ENCODE measurements around the gene OR2F2.

The OR2F2 gene, protein sequence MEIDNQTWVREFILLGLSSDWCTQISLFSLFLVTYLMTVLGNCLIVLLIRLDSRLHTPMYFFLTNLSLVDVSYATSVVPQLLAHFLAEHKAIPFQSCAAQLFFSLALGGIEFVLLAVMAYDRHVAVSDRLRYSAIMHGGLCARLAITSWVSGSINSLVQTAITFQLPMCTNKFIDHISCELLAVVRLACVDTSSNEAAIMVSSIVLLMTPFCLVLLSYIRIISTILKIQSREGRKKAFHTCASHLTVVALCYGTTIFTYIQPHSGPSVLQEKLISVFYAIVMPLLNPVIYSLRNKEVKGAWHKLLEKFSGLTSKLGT

DNA sequence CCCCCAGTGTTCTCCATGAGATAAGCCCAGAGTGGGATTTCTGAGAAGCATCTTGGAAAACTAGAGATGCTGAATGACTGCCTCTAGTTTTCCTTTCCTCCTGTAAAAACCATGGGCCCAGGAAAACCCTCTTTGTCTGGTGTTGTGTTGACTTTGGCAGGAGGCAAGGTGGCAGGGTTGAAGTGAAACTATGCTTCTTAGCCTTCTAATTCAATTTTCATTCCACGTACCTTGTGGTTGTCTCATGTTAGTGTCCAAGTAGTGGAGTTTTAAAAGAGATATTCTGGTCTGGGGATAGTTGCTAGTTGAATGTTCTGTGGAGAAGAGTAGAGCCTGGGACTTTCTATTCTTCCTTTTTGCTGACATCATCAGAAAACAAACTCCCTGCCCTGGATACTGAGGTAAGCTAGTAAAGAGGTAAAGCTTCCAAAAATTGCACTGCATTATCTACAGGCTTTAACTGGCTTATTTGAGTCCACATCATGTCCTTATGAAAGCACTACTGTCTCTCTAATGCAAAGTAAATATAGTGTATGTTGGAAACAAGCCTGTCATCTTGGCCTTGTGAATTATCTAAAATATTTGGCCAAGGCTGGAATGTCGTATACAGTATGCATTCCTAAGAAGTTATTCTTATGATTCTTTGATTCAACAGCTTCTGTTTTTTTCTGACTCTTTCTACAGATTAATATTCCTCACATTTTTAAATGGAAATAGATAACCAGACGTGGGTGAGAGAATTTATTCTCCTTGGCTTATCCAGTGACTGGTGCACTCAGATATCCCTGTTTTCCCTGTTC lies at the start of gene OR2F2:
OR2F2 (plus strand) TSS at position 708 of the 800 bp plus-strand sequence; CDS start at position 708, 0 bp downstream.
- DNase-seq: no peak

DNA sequence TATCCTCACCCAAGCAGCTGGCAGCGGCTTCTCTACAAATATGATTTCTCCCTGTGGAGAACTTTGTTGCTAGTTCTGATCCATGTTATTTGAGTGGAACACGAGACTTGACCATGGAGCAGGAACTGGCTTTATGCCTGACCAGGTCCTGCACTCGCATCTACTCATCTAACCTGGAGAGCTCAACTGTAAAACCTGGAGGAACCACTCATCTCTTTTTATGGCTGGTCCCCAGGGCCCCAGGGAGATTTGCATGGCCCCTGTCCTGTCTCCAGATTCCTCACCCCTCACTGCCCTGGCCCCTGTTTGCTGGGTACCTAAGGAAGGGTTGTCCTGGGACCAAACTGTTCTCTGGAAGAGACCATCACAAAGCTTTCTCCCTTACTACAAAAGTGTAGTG lies 49.1 kb upstream of the OR2F2 start:
- no peak for DNase-seq

DNA sequence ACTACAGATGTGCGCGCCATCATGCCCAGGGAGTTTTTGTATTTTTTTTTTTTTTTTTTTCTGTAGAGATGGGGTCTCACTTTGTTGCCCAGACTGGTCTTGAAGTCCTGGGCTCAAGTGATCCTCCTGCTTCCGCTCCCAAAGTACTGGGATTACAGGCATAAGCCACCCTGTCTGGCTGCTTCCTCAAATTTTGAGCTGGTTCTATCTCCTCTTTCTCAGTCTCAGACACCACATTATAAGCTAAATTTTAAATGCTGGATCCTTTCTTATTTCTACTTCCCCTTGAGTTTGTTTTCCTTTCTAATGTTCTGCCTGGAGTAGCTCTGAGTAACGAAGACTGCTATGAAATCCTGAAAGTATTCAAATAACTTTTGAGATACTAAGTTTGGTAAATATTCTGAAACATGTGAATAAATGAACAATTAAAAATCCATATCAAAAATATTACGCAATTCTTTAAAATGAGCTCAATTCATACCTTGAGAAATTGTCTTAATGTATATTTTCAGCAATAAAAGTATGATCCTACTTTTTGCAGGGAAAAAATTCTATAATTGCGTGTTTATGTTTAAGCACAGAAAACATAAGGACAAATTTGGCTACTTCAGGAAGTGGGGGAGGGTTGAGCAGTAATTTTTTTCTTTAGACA lies 48.1 kb upstream of the OR2F2 start:
- DNase-seq: peak; percentile 83

DNA sequence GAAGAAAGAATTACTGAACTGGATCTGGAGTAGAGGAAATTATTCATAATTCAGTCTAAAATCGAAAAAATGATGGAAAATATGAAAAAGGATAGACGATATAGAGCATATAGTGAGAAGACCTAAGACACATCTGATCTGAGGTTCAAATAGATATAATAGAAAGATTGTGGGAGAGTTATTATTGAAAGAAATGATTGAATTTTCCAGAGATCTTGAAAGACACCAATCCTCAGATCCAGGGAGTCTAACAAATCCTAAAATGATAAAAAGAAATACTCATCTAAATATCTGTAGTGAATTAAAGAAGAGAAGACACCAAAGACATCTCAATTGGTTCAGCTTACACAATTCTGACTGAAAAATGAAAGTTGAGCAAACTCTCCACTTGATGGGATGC lies 46.0 kb upstream of the OR2F2 start:
- DNase-seq: no peak

DNA sequence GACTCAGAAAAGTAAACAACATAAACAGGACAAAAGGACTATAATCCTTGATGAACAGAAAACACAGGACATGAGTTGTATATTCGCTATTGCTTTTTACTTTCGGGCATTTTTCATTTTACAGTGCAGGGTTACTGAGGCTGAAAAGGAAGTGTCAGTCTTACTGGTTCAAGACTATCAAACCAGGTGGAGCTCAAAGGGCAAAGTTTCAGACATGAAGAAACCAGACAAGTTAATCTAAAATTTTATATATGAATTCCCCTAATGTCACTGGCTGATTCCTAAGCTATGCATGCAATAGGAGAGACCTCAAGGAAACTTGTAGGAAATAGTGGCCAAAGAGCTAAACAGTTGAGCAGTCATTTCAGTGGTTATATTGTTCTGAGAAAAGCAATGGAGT lies 44.5 kb upstream of the OR2F2 start:
- DNase-seq: no peak

DNA sequence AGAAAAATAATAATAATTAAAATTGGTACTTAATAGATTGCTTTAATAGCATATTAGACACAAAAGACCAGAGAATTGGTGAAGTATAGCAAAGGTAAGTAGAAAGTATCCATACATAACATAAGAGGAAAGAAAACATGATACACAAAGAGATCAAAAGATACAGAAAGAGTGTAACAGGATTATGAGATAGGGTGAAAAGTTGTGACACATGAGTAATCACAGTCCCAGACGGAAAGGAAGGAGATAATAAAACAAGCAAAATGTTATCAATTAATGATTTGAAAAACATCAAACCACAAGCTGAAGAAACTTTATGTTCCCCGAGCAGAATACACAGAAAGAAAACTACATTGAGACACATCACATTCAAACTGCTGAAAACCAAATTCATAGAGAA lies 43.6 kb upstream of the OR2F2 start:
- no peak for DNase-seq

DNA sequence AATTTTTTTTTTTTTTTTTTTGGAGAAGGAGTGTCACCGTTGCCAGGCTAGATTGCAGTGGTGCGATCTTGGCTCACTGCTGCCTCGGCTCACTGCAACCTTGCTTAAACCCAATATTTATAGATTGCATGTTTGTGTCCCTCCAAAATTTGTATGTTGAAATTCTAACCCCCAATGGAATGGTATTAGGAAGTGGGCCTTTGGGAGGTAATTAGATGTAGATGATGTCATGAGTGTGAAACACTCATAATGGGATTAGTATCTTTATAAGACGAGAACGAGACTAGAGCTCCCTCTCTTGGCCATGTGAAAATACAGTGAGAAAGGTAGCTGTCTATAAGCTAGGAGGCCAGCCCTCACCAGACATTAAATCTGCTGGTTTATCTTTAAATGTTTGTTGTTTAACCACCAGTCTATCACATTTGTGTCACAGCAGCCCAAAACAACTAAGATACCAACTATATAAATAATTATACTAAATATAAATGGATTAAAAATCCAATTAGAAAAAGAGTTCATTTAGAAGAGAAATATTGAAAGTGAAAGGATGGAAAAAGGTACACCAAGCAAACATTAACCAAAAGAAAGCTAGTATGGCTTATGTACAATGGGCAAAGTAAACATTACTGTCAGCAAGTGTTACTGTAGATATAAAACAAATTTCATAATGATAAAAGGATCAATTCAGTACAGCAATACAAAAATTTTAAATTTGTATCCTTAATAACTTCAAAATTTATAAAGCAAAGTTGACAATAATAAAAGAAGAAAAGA lies 42.3 kb upstream of the OR2F2 start:
- peak; percentile 67 for DNase-seq

DNA sequence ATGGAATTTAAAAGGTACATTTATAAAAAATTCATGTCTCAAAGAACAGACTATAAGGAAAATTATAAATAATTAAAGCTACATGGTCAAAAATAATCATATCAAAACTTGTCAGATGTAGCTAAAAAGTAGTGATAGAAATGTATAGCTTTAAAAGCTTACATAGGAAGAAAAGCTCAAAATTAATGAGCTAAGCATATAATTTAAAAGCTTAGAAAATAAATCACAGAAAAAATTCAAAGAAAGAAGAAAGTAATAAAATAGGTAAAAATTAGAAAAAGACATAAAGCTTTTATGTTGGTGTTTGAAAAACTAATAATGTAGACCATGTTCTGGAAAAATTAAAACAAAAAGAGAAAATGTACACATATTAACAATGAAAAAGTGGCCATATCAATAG lies 38.4 kb upstream of the OR2F2 start:
- no peak for DNase-seq

DNA sequence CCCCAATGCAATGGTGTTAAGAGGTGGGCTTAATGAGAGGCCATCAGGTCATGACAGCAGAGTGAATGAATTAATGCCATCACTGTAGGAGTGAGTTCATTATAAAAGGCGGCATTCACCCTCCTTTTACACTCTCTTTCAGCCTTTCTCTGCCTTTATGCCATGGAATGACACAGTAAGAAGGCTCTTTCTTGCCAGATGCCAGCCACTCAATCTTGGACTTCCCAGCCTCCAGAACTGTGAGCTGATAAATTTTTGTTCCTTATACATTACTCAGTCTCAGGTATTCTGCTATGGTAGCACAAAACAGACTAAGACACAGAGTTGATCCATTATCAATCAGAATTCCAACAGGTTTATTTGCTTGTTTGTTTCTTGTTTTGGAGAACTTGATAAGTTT lies 36.2 kb upstream of the OR2F2 start:
- no peak for DNase-seq

DNA sequence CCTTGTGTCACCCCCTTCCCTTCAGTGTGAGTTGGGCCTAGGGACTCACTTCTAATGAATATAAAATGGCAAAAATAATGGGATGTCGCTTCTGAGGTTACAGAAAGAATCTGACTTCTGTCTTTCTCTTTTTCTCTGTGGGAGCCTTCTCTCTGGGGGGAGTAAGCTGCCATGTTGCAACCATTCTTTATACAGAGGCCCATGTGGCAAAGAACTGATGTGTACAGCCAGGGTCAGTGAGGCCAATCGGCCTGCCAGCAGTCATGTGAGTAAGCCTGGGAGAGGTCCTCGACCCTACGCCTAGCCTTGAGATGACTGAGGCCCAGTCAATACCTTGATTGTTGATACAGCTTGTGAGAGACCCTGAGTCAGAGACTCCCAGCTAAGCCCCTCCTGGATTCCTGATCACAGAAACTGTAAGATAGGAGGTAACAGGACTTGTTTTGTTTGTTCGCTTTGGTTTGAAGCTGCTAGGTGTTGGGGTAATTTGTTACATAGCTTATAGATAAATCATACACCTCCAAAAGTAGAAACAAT lies 34.7 kb upstream of the OR2F2 start:
- DNase-seq: no peak

DNA sequence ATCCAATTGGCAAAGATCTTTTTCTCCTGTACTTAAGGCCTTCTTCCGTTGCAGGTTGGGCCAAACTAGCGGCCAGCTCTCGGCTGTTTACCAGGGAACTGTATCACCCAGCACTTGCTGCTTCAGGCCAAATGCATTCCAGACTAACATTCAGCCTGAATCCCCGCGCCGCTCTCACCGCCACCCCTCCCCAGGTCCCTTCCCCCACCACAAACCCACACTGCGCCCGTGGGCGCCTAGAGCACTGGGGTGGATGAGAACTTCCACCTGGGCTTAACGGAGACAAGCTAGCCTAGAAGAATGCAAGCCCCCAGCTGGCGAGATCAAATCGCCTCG lies 33.7 kb upstream of the OR2F2 start:
- DNase-seq: no peak

DNA sequence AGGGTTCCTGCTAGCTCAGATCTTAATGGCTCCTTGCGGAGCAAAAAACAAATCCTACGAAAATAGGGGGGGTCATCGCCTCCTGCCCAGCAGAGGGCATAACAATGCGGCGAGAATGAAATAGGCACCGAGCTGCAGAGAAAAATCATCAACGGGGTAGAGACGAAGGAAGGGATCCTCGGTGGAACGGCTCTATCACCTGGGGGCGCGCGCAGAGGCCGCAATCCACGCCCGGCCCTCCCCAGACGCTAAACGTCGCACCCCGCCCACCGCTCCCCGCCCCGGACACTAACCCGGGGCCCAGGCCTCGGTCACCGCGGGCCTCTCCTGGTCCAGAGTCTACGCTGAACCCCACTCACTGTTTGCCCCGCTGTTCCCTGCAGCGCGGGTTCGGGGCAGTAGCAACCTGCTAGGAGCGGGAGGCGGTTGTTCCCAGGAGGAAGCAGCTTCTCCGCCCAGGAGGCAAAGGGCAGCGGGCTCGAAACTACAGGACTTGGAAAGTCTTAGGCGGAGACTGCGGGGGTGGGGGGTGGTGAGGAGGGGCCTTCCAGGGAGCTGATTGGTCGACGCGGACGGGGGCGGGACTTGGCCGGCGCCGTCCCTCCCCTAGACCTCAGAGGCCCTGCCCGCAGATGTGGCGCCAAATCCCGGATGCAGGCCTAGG lies 33.2 kb upstream of the OR2F2 start, which contains the start of gene TCAF1:
TCAF1 (minus strand) TSS at position 509 of the 664 bp plus-strand sequence. CDS start 25,568 bp downstream, outside the sequence.
- DNase-seq: peak; percentile 74

DNA sequence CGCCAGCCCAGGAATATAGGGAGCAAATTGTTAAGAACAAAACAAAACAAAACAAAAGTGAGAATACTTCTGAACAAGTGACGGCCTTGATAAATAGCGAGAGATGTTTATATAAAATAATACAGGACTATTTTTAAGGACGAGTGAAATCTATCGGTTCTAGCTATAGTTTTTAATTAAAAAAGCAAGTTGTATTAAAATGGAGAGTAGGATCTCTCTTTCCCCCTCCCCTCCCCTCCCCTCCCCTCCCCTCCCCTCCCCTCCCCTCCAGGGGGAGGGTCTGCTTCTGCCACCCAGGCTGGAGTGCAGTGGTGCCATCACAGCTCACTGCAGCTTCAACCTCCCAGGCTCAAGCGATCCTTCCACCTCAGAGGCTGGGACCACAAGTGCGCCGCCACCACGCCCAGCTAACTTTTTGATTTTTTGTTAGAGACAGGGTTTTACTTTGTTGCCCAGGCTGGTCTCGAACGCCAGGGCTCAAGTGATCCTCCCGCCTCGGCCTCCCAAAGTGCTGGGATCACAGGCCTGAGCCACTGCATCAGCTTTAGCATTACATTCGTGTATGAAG lies 32.6 kb upstream of the OR2F2 start:
- no peak for DNase-seq

DNA sequence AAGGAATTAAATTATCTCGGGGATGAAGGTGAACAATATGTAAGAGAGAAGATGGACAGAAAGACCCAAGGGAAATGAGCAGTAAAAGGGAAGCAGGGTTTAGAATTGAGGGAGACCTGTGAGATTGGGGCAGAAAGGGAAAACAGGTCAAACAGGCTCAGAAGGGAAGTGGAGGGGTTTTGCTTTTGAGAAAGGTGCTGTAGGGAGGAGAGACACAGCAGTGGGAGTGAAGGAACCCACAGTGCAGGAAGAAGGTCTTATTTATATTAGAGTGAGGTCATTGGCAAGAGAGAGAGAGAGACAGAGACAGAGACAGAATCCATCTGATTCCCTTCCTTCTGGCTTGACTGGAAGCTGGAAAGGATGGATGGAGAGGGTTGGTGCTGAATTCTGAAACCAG lies 29.5 kb upstream of the OR2F2 start:
- no peak for DNase-seq

DNA sequence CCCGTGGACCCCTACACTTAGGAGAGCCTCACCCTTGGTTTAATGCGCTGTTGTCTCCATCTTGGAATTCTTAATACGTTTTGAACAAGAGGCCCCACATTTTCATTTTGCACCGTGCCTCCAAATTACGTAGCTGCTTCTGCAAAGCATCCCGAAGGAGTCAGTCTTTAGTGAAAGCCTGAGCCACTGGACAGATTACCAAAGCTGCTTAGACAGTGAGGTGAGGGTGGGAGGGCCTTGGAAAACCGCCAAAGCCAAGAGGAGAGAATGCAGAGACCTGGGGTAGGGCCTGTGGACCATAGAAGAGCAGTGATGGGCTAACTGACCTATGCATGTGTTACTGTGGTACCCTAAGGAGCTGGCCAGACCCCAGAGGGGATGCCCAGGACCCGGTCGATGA lies 28.9 kb upstream of the OR2F2 start:
- no peak for DNase-seq

DNA sequence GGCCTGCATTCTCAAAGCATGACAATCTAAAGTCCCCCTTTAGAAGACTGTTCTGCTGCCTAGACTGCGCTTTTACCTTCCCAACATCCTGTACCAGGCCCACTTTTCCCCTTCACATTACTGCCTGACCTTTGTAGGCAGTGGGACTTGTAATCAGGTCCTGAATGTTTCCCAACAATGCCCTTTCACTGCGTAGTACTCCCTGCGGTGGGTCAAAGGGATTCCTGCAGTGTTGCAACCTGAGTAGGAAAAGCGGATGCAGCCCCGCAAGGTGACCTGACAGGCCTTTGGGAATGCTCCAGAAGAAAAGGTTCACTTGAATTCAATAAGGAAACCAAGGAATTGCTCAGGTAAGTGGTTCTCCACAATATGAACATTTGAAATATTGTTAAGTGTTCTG lies 28.1 kb upstream of the OR2F2 start:
- no peak for DNase-seq

DNA sequence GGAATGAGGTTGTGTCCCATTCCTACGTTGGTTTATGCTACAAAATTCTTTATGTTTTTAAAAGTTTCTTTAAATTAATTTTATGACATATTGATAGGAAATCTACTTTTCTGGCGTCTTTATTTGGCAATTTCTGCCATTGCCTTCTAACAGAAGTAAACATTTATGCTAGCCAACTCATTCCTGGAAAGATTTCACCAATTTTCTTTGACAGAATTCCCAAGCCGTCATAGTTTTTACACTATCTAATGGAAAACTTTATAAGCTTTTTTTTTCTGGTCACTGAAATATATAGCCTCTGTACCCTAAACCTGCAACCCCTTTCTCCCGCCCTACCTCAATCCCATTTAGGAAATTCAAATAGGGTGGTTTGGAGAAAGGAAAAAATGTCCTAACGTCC lies 26.9 kb upstream of the OR2F2 start:
- no peak for DNase-seq

DNA sequence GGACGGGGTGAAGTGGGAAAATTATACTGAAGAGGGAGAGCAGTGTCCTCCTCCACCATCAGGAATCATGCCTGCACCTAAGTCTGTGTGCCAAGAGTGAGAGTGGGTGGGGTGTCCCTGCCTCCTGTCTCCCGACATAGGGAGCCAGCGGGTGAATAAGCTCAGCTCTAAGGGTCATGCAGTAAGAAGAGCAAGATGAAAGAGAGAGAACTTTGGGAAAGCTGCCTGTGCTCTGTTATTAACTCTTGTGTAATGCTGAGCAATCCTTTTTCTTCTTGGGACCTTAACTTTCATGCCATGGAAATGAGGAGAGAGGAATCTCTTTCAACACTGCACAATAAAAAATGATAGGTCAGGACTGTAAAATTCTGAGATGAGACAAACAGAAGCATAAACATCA lies 25.2 kb upstream of the OR2F2 start:
- no peak for DNase-seq

DNA sequence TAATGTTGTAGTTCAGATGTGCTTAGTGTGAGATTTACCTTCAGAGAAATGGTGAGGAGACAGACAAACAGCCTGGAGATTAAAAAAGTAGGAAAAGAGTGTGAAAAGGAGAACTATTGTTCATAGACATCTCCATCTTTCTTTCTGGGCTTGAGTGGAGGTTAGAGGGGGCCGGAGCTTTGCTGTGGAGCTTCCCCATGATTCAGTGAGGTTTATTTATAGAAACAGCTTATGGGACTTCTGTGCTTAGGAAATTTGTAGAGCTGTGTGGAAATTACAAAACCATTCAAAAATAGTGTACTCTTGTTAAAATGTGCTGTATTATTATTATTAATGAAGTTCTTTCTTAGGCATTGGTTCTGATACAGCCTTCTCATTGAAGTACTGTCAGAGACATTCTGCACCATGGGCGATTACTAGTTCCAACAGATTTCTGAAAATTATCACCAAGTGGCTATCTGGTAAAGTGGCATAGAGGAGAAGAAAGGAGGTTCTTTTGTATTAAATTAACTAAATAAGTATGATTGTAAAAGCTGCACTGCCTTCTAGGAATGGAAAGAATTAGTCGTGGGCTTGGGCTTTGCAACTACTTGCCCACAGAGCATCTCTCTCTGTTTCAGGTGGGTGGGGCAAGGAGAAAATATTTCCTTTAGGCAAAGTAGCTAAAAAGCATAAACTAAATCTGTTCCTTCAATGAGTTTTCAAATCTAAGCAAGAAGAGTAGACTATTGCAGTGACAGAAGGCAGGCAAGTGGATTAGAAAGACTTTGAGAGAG lies 24.4 kb upstream of the OR2F2 start:
- DNase-seq: no peak

DNA sequence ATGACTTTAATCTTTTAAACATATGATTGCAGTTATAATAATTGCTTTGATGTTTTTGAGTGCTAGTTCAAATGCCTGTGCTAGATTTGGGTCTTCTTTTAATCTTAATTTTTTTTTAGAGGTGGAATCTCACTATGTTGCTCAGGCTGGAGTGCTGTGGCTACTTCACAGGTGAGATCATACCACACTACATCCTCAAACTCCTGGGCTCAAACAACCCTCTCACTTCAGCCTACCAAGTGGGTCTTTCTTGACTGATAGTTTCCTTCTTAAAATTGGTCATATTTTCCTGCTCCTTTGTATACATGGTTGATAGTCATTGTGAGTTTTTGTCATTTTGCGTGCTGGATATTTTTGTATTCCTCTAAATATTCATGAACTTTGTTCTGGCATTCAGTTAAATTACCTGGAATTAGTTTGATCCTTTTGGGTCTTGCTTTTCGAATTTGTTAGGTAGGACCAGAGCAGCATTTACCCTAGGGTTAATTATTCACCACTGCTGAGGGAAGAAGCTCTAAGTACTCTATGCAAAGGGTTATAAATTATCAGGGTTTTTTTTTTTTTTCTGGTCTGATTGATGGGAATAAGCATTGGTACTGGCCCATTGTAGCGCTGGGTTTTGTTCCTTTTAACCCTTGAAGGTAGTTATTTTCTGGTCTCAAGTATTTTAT lies 21.0 kb upstream of the OR2F2 start:
- DNase-seq: no peak
